Measurements from ENCODE around the gene SYNDIG1.

Gene SYNDIG1

DNA sequence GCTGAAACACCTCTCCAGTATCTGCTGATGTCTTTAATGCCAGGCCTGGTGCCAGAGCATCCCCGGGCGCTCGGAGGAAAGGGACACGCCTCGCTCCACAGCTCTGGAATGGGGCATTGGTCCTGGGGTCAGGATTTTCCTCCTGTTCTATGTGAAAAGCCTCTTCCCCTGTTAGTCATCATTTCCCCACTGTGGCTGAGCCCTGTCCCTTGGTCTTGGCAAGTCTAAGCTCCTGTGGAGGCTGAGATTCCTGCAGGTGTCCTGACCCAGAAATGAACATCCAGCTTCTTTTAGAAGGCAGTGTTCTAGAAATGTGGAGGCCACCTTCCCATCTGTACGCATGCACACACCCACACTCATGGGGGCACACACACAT is 19.4 kb downstream of the SYNDIG1 start:
- Mint-ChIP-seq H3K36me3 (no peaks in the 10 kb centered on the region), H3K9me3 (no peaks in the 10 kb centered on the region), H3K27ac (no peak overlapping the region), H3K4me1 (no peaks in the 10 kb centered on the region), H3K27me3 (peaks cover 0 to 6% of the 10 kb centered on the region in 2 donors), H3K4me3 (no peak overlapping the region)
- DNase-seq (no peak), ATAC-seq (replicated peaks) (no peak)

DNA sequence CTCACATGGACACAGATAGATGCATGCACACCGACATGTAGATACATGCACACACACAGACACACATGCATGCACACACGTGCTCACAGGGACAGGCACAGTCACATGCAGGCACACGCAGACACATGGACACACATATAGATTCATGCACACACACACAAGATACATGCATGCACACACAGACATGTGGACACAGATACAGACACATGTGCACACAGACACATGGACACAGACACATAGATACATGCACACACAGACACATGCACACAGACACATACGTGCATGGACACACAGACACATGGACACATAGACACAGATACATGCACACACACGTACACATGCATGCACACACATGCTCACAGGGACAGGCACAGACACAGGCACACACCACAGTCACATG is 19.8 kb downstream of the SYNDIG1 start:
- Mint-ChIP-seq H3K27me3 (peaks cover 0 to 6% of the 10 kb centered on the region in 2 donors), H3K36me3 (no peaks in the 10 kb centered on the region), H3K27ac (no peak overlapping the region), H3K4me1 (no peaks in the 10 kb centered on the region), H3K4me3 (no peak overlapping the region), H3K9me3 (no peaks in the 10 kb centered on the region)
- ATAC-seq (replicated peaks) (no peak), DNase-seq (no peak)

DNA sequence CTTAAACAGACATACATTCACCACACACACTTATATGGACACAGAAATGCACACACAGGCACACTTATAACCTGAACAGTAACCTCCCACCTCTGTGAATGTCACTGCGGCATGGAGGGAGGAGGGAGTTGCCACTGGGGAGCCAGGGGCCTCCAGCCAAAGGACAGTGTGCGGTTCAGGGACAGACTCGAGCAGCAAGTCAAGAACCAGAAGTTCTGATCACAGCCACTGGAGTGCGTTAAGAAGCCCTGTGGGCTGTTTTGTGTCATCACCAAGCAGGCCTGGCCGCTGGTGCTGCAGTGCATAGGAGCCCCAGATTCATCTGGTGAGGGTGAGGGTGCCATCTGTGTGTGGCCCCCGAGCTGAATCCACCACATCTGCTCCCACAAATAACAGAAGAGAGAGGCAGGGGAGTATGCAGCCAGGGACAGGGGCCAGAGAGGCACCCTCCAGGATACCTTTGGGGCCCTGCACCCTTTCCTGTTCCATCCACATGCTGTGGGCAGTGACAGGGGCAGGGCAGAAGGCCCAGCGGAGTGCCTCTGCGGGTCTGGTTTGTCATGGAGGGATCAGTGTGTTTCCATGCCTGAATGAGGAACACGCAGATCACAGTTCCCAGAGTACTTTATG is 20.3 kb downstream of the SYNDIG1 start:
- H3K36me3 Mint-ChIP-seq: no peaks in the 10 kb centered on the region
- H3K4me1 Mint-ChIP-seq: no peaks in the 10 kb centered on the region
- peaks cover 0 to 6% of the 10 kb centered on the region in 2 donors for H3K27me3 Mint-ChIP-seq

GRCh38 chr20:24490598-24490997 is 21.2 kb downstream of the SYNDIG1 start:
- DNase-seq (no peak), ATAC-seq (replicated peaks) (no peak)
- H3K27ac Mint-ChIP-seq: no peak overlapping the region
- no peaks in the 10 kb centered on the region for H3K4me1 Mint-ChIP-seq
- no peak overlapping the region for H3K4me3 Mint-ChIP-seq
- H3K36me3 Mint-ChIP-seq: no peaks in the 10 kb centered on the region
- H3K9me3 Mint-ChIP-seq: no peaks in the 10 kb centered on the region
- peaks cover 0 to 6% of the 10 kb centered on the region in 2 donors for H3K27me3 Mint-ChIP-seq

More for the DNA sequence above, 20.3 kb downstream of the SYNDIG1 start:
- DNase-seq (no peak), ATAC-seq (replicated peaks) (no peak)
- no peak overlapping the region for H3K27ac Mint-ChIP-seq
- H3K4me3 Mint-ChIP-seq: no peak overlapping the region
- H3K9me3 Mint-ChIP-seq: no peaks in the 10 kb centered on the region

GRCh38 chr20:24491041-24491756 is 21.8 kb downstream of the SYNDIG1 start:
- no peak for DNase-seq
- Mint-ChIP-seq H3K9me3 (no peaks in the 10 kb centered on the region), H3K4me1 (no peaks in the 10 kb centered on the region), H3K4me3 (no peak overlapping the region), H3K36me3 (no peaks in the 10 kb centered on the region), H3K27ac (no peak overlapping the region), H3K27me3 (peaks cover 0 to under 1% of the 10 kb centered on the region in 2 donors)
- no peak for ATAC-seq (replicated peaks)

DNA sequence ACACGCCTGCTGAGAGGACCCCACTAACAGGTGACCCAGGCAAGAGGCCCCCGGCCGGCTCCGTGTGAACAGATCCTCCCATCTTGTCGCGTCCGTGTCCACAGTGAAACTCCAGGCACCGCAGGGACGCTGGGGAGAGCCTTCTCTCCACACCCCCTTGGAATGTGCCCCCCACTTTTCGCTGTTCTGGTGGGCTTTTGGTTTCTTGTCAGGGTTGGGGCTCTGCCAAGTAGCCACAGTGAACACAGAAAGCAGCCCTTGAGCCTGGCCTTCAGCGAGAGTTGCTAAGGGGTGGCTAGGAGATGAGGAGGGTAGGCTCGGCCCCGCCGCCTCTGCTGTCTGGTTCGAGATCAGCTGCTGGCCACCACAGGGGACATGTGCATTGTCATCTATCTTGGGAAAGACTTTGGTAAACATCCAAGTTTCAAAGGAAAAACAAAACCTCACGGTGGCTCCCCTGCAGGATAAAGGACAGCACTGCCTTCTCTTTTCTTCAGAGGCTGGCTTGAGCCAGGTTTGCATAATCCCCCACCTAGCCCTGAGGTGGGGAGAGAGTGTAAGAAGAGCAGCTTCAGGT is 22.7 kb downstream of the SYNDIG1 start:
- Mint-ChIP-seq H3K27ac (no peak overlapping the region), H3K36me3 (no peaks in the 10 kb centered on the region), H3K4me3 (no peak overlapping the region)

DNA sequence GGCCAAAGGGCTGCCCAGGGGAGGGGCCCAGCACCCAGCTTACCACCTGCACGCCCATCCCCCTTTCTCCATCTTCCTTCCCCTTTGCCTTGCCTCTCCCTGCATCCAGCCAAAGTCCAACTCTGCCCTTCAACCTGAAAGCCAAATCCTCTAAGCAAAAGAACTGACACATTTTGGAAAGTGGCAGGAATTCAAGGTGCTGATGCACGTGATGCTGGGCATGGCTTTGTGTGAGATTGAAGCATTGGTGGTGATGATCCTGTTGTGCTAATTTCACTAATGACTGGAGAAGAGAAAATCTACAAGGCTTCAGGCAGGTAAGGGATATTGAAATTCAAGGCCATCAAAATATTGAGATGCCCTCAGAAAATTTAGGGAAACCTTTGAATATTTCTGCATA is 23.3 kb downstream of the SYNDIG1 start:
- no peak for DNase-seq
- Mint-ChIP-seq H3K4me1 (no peaks in the 10 kb centered on the region), H3K27ac (no peak overlapping the region), H3K27me3 (no peaks in the 10 kb centered on the region), H3K4me3 (no peak overlapping the region), H3K36me3 (no peaks in the 10 kb centered on the region), H3K9me3 (no peaks in the 10 kb centered on the region)
- no peak for ATAC-seq (replicated peaks)

More for the DNA sequence above, 22.7 kb downstream of the SYNDIG1 start:
- H3K9me3 Mint-ChIP-seq: no peaks in the 10 kb centered on the region
- no peak for ATAC-seq (replicated peaks)
- no peak for DNase-seq
- H3K27me3 Mint-ChIP-seq: no peaks in the 10 kb centered on the region
- H3K4me1 Mint-ChIP-seq: no peaks in the 10 kb centered on the region

- no peak for ATAC-seq (replicated peaks)
- Mint-ChIP-seq H3K4me3 (no peak overlapping the region), H3K4me1 (no peaks in the 10 kb centered on the region)
These were observed 23.8 kb downstream of the SYNDIG1 start for GRCh38 chr20:24493181-24493580.

GRCh38 chr20:24493661-24494459 is 24.4 kb downstream of the SYNDIG1 start:
- no peak for DNase-seq
- Mint-ChIP-seq H3K4me3 (no peak overlapping the region), H3K27ac (no peak overlapping the region), H3K27me3 (no peaks in the 10 kb centered on the region), H3K9me3 (no peaks in the 10 kb centered on the region), H3K4me1 (no peaks in the 10 kb centered on the region), H3K36me3 (no peaks in the 10 kb centered on the region)
- ATAC-seq (replicated peaks): no peak

More at GRCh38 chr20:24493181-24493580, 23.8 kb downstream of the SYNDIG1 start:
- Mint-ChIP-seq H3K36me3 (no peaks in the 10 kb centered on the region), H3K9me3 (no peaks in the 10 kb centered on the region), H3K27me3 (no peaks in the 10 kb centered on the region), H3K27ac (no peak overlapping the region)
- DNase-seq: no peak

- H3K4me1 Mint-ChIP-seq: no peaks in the 10 kb centered on the region
- no peak for ATAC-seq (replicated peaks)
- no peaks in the 10 kb centered on the region for H3K27me3 Mint-ChIP-seq
- no peak overlapping the region for H3K27ac Mint-ChIP-seq
- no peaks in the 10 kb centered on the region for H3K36me3 Mint-ChIP-seq
- no peak for DNase-seq
- no peak overlapping the region for H3K4me3 Mint-ChIP-seq
- no peaks in the 10 kb centered on the region for H3K9me3 Mint-ChIP-seq
These were observed 25.1 kb downstream of the SYNDIG1 start for GRCh38 chr20:24494460-24494920.

DNA sequence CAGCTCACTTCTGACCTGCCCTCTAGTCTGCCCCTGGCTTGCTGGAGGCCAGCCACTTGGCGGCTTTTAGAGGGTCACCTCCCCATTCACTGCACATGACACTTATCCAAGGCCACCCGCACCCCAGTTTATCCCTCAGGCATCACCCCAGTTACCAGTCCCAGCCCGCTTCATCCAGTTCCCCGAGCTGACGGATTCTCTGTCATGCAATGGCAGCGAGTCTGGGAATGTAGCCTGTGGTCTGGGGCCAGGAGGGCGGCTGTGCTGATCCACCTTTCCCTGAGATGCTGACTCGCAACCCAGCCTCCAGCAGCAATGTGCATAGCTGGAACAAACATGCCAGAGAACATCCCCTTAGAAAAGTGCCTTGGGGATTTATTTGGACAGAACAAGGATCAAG is 25.8 kb downstream of the SYNDIG1 start:
- no peaks in the 10 kb centered on the region for H3K4me1 Mint-ChIP-seq
- no peaks in the 10 kb centered on the region for H3K27me3 Mint-ChIP-seq
- H3K27ac Mint-ChIP-seq: no peak overlapping the region
- H3K4me3 Mint-ChIP-seq: no peak overlapping the region
- DNase-seq (no peak), ATAC-seq (replicated peaks) (no peak)
- no peaks in the 10 kb centered on the region for H3K9me3 Mint-ChIP-seq
- H3K36me3 Mint-ChIP-seq: no peaks in the 10 kb centered on the region

GRCh38 chr20:24497851-24498250 is 28.4 kb downstream of the SYNDIG1 start:
- Mint-ChIP-seq H3K27ac (no peak overlapping the region), H3K4me1 (no peaks in the 10 kb centered on the region), H3K4me3 (no peak overlapping the region), H3K36me3 (no peaks in the 10 kb centered on the region), H3K27me3 (no peaks in the 10 kb centered on the region), H3K9me3 (no peaks in the 10 kb centered on the region)
- peak in 1 of 2 donors; percentile 34 for ATAC-seq (replicated peaks)
- no peak for DNase-seq

- DNase-seq: no peak
- no peak for ATAC-seq (replicated peaks)
- H3K36me3 Mint-ChIP-seq: no peaks in the 10 kb centered on the region
- H3K4me3 Mint-ChIP-seq: no peak overlapping the region
- peaks cover 0 to 8% of the 10 kb centered on the region in 2 donors for H3K27me3 Mint-ChIP-seq
- no peak overlapping the region for H3K27ac Mint-ChIP-seq
- H3K4me1 Mint-ChIP-seq: no peaks in the 10 kb centered on the region
- H3K9me3 Mint-ChIP-seq: no peaks in the 10 kb centered on the region
These were observed 29.2 kb downstream of the SYNDIG1 start for GRCh38 chr20:24498641-24499040.

DNA sequence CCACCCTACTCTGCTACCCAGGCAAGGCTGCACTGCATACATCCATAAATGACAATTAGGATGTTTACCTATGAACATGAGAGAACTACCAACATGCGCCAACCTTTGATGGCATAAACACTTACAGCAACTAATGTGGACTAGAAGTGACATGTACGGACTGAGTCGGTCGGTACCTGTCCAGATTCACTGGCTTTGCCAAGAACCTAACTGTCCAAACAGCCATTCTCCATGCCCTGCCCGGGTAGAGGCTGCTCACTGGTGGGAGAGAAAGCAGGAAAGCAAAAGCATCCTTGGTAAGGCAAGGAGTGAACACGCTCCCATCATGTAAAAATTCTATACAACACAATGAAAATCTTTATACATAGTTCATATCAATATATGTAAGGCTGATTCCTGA is 30.0 kb downstream of the SYNDIG1 start:
- no peak for DNase-seq
- H3K4me1 Mint-ChIP-seq: no peaks in the 10 kb centered on the region
- ATAC-seq (replicated peaks): no peak
- H3K27me3 Mint-ChIP-seq: peaks cover 0 to 10% of the 10 kb centered on the region in 2 donors
- H3K36me3 Mint-ChIP-seq: no peaks in the 10 kb centered on the region
- no peaks in the 10 kb centered on the region for H3K9me3 Mint-ChIP-seq
- H3K4me3 Mint-ChIP-seq: no peak overlapping the region
- no peak overlapping the region for H3K27ac Mint-ChIP-seq
